ENCODE data around the gene DNAJC15. TPM values are rescaled to one million over a fixed set of nuclear protein-coding genes. Genes with fewer than 3 reads are reported as not detected.
A peak's percentile ranks its signal among the peaks of the same experiment; 100 is the strongest.
"Not testable (repeated sequence)": the region's sequence is repeated elsewhere in the genome, so short reads cannot be mapped to it uniquely, and the experiment has no call there.

DNAJC15 gene
- total RNA-seq, 1 experiment from 2014 or later, result 12.3 TPM

- DNase-seq (ENCODE audit: low read depth), result no peak
Observed at GRCh38 chr13:43044720-43045301, 21.4 kb downstream of the DNAJC15 start.

GRCh38 chr13:43045302-43045773 lies 22.0 kb downstream of the DNAJC15 start:
- not testable (repeated sequence) for DNase-seq (ENCODE audit: low read depth)

- no peak for DNase-seq (ENCODE audit: low read depth)
Observed at GRCh38 chr13:43046259-43046658, 22.9 kb downstream of the DNAJC15 start.

GRCh38 chr13:43054803-43055802 lies 31.7 kb downstream of the DNAJC15 start:
- DNase-seq (ENCODE audit: low read depth), result peak; percentile 77

GRCh38 chr13:43057653-43058317 lies 34.4 kb downstream of the DNAJC15 start:
- peak; percentile 61 for DNase-seq (ENCODE audit: low read depth)

- DNase-seq (ENCODE audit: low read depth), result peak; percentile 92
Observed at GRCh38 chr13:43058318-43058674, 34.9 kb downstream of the DNAJC15 start.

- no peak for DNase-seq (ENCODE audit: low read depth)
Observed at GRCh38 chr13:43058831-43059230, 35.4 kb downstream of the DNAJC15 start.

- not testable (repeated sequence) for DNase-seq (ENCODE audit: low read depth)
Observed at GRCh38 chr13:43059779-43060178, 36.4 kb downstream of the DNAJC15 start.

GRCh38 chr13:43060806-43061205 lies 37.4 kb downstream of the DNAJC15 start:
- not testable (repeated sequence) for DNase-seq (ENCODE audit: low read depth)

GRCh38 chr13:43061496-43062280 lies 38.3 kb downstream of the DNAJC15 start:
- no peak for DNase-seq (ENCODE audit: low read depth)

GRCh38 chr13:43071824-43072223 lies 48.4 kb downstream of the DNAJC15 start:
- no peak for DNase-seq (ENCODE audit: low read depth)

- no peak for DNase-seq (ENCODE audit: low read depth)
Observed at GRCh38 chr13:43072394-43072793, 49.0 kb downstream of the DNAJC15 start.

GRCh38 chr13:43074824-43075510 lies 51.6 kb downstream of the DNAJC15 start:
- no peak for DNase-seq (ENCODE audit: low read depth)

GRCh38 chr13:43075511-43075902 lies 52.1 kb downstream of the DNAJC15 start:
- DNase-seq (ENCODE audit: low read depth), result not testable (repeated sequence)

- no peak for DNase-seq (ENCODE audit: low read depth)
Observed at GRCh38 chr13:43077046-43077445, 53.7 kb downstream of the DNAJC15 start.

- no peak for DNase-seq (ENCODE audit: low read depth)
Observed at GRCh38 chr13:43077461-43077860, 54.1 kb downstream of the DNAJC15 start.

GRCh38 chr13:43077906-43078305 lies 54.5 kb downstream of the DNAJC15 start:
- no peak for DNase-seq (ENCODE audit: low read depth)

- DNase-seq (ENCODE audit: low read depth), result no peak
Observed at GRCh38 chr13:43078399-43078798, 55.0 kb downstream of the DNAJC15 start.

- no peak for DNase-seq (ENCODE audit: low read depth)
Observed at GRCh38 chr13:43079392-43079931, 56.1 kb downstream of the DNAJC15 start.

- no peak for DNase-seq (ENCODE audit: low read depth)
Observed at GRCh38 chr13:43080199-43080598, 56.8 kb downstream of the DNAJC15 start.

- no peak for DNase-seq (ENCODE audit: low read depth)
Observed at GRCh38 chr13:43081866-43082265, 58.5 kb downstream of the DNAJC15 start.

Measured in Daoy (cell line).